ENCODE results near the gene MALL.
"Not testable (repeated sequence)": the region's sequence is repeated elsewhere in the genome, so short reads cannot be mapped to it uniquely, and the experiment has no call there.

Gene MALL

GRCh38 chr2:110121052-110121334 is 5.4 kb upstream of the MALL start:
- no peak for DNase-seq (ENCODE audit: low read depth in 2 of 3, low spot score in 1 of 3)

- no peak for DNase-seq (ENCODE audit: low read depth in 2 of 3, low spot score in 1 of 3)
These were observed 4.8 kb upstream of the MALL start for GRCh38 chr2:110120171-110121051.

- no peak for DNase-seq (ENCODE audit: low read depth in 2 of 3, low spot score in 1 of 3)
These were observed 550 bp upstream of the MALL start for GRCh38 chr2:110116033-110116710.

DNA sequence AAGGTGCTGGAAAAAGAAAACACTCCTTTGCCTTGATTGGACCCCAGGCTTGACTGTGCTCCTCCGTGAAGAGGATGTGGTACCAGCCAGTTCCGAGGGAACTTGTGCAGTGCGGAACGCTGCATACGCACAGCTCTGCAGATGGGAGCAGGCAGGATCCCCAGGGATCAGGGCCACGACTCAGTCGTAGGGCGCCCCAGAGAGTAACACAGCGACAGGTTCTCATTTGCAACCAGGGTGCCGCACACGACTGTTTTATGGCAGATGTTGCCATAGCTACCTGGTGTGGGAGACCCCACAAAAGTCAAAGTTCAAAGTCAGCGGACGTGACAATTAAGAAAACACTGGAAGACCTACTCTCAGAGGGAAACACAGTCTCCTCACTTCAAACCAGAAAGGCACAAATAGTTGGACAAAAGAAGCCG is 779 bp downstream of the MALL start:
- DNase-seq (ENCODE audit: low read depth in 2 of 3, low spot score in 1 of 3), result no peak

DNA sequence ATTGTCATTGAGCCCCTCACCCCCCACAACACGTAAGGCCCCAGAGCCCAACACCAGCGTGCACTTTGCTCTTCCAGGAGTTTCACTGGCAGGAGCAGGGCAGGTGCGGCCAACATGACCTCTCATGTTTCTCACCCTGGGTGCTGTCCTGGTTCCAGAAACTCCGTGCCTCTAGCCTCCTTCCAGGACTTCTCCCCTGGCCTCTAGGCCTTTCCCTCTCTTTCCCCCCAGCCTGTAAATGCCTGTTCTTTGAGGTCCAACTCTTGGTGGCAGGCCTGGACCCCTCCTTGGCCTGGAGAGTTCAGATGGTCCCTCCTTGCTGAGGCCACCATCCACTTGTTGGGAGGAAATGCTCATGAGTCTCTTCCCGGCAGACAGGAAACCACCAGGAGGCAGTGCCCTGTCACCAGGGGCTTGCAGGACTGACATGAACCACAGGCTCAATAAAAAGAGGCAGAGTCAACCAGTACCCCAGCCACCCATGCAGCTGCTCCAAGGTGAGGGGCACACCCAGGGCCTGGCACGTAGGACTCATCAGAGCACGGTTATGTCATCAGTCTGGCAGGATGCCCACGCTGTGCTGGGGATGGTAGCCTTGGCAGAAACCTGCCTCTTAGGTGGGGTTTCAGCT is 1.5 kb downstream of the MALL start:
- no peak for DNase-seq (ENCODE audit: low read depth in 2 of 3, low spot score in 1 of 3)

- DNase-seq (ENCODE audit: low read depth in 2 of 3, low spot score in 1 of 3), result not testable (repeated sequence)
These were observed 7.3 kb downstream of the MALL start for GRCh38 chr2:110108291-110108690.

GRCh38 chr2:110107092-110108079 is 8.2 kb downstream of the MALL start:
- no peak for DNase-seq (ENCODE audit: low read depth in 2 of 3, low spot score in 1 of 3)

- DNase-seq (ENCODE audit: low read depth in 2 of 3, low spot score in 1 of 3), result no peak
These were observed 9.0 kb downstream of the MALL start for GRCh38 chr2:110106642-110107041.

- DNase-seq (ENCODE audit: low read depth in 2 of 3, low spot score in 1 of 3), result no peak
These were observed 9.8 kb downstream of the MALL start for GRCh38 chr2:110105608-110106467.

- DNase-seq (ENCODE audit: low read depth in 2 of 3, low spot score in 1 of 3), result no peak
These were observed 10.4 kb downstream of the MALL start for GRCh38 chr2:110105183-110105582.

DNA sequence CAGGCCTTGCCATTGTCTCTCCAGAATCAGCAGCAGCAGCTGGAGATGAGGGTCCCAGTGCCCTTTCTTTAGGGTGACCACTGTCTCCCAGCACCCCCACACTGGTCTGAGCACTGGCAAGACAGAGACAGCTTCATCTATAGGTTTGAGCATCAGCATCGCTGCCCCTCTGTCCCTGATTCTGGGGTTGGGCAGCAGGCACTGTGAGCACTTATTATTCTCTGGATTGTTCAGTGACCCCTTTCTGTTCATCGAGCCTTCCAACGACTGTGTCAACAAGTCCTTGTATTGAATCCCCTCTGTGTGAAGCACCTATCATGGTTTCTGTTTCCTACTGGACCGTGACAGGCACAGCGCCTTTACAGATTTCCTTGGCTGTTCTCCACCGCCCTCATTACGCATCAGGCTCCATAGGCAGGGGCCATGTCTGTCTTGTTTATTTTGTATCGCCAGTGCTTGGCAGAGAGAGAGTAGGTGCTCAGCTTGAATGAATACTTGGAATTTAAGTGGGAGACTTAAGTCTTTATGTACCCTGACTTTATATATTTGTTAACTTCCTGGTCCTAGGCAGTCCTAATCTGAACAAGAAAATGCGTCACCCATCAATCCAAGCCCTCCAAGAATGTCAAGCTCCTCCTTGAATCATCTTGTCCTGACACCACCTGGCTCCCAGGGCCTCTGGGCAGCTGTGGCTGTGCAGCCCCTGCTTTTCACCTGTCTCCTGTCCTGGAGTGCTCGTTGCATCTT is 11.4 kb downstream of the MALL start:
- DNase-seq (ENCODE audit: low read depth in 2 of 3, low spot score in 1 of 3), result no peak

DNA sequence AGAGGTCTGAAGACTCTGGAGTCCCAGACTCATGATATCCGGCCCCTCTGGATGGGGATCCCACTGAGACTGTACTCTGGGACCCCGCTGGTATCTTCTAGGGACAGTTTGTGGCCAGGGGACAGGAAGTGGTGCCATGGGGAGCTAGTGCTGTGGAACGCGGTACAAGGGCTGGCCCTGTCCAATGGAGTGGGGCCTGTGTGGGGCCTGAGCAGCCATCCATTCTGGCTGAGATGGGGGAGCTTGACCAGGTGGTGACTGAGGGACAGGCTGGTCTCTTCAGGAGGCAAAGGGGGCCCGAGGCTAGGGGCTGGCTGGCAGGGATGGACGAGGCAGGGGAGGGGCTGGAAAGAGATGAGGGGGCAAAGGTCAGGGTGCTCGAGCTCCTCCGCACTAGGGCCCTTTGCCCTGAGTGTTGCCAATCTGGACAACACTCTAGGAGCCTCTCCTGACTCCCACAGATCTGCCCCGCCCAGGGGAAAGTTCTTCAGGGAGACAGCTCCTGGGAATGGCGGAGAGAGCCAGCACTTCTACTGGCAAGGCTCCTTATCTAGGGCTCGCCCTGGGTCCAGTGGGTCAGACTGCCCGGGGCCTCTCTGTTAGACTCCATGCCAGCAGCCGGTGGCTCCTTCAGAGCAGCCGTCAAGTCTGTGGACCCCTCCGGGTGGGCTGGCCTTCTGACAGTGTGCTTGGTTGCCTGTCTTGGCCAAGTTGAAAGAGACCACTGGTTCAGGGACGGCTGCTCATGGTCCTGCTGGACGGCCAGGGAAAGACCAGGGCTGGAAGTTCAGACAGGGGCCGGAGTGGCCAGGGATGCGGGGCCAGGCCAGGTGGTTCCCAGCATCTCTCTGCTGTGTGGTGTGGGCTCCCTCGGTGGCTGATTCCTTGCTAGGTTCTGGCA is 12.3 kb downstream of the MALL start:
- no peak for DNase-seq (ENCODE audit: low read depth in 2 of 3, low spot score in 1 of 3)

DNA sequence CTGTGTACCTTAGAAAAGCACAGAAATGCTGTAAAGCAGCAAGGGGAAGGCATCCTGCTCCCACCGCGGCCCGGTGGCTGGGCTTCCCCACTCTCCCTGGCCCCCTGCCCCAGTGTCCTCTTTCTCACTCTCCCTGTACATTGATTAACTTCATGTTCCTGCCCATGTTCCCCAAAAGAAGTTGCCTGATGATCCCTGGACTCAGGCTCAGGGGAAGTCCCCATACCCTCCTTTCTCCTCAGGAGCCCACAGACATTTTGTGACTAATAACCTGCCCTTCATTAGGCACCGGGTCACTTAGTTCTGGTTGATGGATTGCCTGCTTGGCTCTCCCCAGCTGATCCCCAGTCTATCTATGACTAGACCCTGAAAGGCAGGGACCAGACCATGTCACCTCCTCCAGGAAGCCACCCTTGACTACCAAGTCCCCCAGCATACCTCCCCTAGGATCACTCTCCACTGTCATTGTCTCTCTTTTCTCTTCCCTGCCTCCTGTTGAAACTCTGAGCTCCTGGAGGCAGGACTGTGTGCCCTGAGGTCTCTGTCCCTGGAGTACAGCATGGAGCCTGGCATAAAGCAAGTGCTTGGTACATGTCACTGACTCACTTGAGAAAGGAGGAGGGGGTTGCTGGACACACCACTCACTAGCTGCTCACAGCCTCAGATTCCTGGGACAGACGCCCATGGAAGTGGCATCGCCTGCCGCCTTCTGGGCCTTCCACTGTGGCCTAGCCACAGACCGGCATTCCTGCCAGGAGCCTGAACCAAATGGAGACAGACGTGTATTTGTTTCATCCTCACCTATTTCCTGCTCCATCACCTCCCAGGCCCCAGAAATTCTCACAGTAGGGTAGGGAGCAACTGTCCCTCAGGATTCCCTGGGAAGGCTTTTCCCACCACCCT is 13.5 kb downstream of the MALL start:
- DNase-seq (ENCODE audit: low read depth in 2 of 3, low spot score in 1 of 3), result no peak

DNA sequence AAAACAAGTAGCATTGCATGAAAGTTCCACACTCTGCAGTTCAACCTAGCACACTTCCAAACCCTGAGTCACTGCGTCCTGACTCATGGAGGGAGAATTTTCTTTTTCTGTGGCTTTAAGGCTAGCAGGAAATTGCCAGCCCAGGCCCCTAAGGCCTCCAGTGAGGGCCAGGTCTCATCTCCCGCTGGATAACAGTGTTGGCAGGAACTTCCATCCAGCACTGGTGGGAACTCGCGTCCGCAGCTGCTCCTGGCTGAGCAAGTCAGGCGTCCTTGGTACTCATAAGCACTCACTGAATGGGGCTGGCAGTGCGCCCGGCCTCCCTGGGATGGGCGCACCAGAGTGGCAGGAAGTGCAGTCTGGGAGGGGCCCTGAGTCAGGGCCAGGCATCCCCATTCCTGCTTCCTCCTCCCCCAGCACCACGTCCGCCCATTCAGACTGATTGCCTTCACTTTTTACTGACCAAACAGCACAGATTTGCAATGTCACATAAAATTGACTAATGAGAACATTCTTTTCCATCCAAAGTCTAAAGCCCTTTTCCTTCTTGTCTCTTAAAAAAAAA is 14.3 kb downstream of the MALL start:
- no peak for DNase-seq (ENCODE audit: low read depth in 2 of 3, low spot score in 1 of 3)

- DNase-seq (ENCODE audit: low read depth in 2 of 3, low spot score in 1 of 3), result not testable (repeated sequence)
These were observed 14.7 kb downstream of the MALL start for GRCh38 chr2:110100880-110101279.

DNA sequence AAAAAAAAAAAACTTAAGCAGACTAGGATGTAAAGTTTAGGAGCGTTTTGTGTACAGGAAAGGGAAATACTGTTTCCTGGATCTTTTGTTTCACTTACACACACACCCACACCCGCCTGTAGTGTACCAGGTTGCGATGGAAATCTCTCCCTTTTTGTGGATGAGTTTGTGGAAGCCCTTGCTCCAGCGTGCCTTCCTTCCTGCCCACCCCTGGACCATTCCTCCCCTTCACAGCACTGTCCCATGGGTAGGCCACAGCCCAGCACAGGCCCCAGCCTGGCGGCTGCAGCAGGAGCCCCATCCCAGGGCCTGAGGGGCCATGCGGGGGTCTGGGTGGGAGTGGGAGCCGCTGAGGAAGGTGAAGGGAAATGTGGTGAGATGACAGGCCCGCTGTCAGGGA is 15.1 kb downstream of the MALL start:
- DNase-seq (ENCODE audit: low read depth in 2 of 3, low spot score in 1 of 3), result no peak

Data from stimulated activated CD4-positive, alpha-beta T cell treated with anti-CD3 and anti-CD28 coated beads, Interleukin-12 subunit alpha, Interleukin-12 subunit beta, amount 100 ng/mL, for 48 hours (primary cell).